ENCODE results near the gene PRRX2.

Gene PRRX2

DNA sequence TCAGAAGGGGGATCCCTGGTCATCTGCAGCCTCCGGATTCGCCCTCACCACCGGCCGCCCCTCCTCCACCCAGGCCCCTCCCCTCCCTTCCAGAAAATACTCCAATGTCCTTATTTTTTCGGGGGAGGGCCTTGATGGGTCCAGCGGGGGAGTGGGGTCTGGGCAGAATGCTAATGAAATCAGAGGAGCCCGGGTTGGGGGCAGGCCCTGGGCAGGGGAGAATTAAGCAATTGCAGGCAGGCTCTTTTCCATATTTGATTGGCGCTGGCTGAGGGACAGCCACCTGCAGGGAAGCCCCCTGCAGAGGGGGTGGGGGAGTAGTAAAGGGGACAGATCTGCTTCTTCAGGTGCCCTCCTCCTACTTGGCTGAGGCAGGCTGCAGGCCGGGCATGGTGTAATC, 21.3 kb downstream of the PRRX2 start:
- H3K4me3 ChIP-seq (ENCODE audit: low read depth, low read length), result no peak overlapping the region
- DNase-seq (ENCODE audit: low read depth), result no peak
- no peak for TF ChIP-seq CTCF (IDR thresholded peaks at IDR 0.05; ENCODE audit: control insufficient read depth, extremely low read depth, insufficient read depth)

- no peak overlapping the region for H3K4me3 ChIP-seq (ENCODE audit: low read depth, low read length)
- no peak for TF ChIP-seq CTCF (IDR thresholded peaks at IDR 0.05; ENCODE audit: control insufficient read depth, extremely low read depth, insufficient read depth)
- DNase-seq (ENCODE audit: low read depth), result no peak
Measured at GRCh38 chr9:129687391-129687790, 21.9 kb downstream of the PRRX2 start.

DNA sequence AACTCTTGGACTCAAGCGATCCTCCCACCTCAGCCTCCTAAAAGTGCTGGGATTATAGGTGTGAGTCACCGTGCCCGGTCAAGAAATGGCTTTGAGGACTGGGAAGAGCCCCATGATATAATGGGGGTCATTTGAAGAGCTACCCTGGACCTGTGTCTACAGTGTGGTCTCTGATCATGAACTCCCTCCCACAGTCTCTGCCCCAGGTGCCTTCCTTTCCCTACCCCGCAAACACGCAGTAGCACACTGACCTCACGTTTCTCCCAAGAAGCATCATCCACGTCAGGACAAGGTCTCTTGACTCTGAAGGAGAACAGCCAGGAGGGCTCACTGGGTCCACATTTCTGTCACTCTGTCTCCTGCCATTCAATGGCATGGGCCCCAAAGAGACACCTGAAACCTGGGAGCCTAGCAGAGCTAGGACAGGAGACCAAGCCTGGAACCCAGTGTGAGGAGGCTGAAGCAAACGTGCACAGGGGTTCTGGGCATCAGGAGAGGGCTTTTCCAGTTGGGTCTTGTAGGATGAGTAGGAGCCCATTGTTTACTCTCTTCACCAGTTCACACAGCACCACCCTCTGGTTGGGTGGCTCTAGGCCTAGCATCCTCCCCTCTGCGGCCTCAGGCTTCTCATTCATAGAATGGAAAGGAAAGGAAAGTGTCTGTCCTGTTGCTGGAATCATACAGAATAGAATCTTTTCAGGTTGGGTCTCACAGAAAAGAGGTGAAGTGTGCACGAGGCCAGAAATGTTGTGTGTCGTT, 23.0 kb downstream of the PRRX2 start:
- no peak for TF ChIP-seq CTCF (IDR thresholded peaks at IDR 0.05; ENCODE audit: control insufficient read depth, extremely low read depth, insufficient read depth)
- no peak for DNase-seq (ENCODE audit: low read depth)
- no peak overlapping the region for H3K4me3 ChIP-seq (ENCODE audit: low read depth, low read length)

DNA sequence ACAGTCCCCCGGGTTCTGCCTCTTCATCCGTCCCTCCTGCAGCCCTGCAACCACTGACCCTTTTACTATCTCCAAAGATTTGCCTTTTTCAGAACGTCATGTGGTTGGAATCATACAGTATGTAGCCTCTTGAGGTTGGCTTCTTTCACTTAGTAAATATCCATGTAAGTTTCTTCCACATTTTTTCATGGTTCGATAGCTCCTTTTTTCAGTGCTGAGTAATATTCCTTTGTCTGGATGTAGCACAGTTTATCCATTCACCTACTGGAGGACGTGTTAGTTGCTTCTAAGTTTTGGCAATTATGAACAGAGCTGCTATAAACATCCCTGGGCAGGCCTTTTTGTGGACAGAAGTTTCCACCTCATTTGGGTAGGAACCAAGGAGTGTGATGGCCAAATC, 27.1 kb downstream of the PRRX2 start:
- no peak overlapping the region for H3K4me3 ChIP-seq (ENCODE audit: low read depth, low read length)
- DNase-seq (ENCODE audit: low read depth), result no peak
- TF ChIP-seq CTCF (IDR thresholded peaks at IDR 0.05; ENCODE audit: control insufficient read depth, extremely low read depth, insufficient read depth), result no peak

DNA sequence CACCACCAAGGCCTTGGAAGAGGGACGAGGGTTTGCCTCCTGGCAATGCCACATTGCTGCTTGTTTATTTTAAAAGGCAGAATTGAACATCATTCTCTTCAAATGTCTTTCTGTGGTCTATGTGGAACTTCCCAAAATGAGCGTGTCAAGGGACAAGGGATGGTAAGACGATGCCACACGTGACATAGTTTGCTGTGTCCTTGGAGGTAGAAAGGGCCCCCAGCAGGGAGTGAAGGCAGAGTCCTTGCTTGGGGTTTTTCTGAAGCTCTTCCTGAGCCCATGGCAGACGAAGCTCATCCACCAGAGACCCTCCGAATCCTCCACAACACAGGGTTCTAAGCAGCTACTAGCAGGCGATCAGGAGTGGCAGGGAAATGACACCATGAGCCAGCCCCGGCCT, 28.3 kb downstream of the PRRX2 start:
- DNase-seq (ENCODE audit: low read depth), result no peak
- no peak for TF ChIP-seq CTCF (IDR thresholded peaks at IDR 0.05; ENCODE audit: control insufficient read depth, extremely low read depth, insufficient read depth)

DNA sequence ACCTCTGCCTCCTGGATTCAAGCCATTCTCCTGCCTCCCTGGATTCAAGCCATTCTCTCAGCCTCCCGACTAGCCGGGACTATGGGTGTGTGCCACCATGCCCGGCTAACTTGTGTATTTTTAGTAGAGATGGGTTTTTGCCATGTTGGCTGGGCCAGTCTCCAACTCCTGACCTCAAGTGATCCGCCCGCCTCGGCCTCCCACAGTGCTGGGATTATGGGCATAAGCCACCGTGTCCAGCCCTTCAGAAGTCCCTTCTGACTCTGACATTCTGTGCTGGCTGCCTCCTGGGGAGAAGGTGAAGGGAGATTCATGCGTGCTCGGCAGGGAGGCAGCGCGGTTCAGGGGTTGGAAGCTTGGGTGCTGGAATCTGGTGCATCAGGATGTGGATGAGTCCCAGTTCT, 28.8 kb downstream of the PRRX2 start:
- no peak for TF ChIP-seq CTCF (IDR thresholded peaks at IDR 0.05; ENCODE audit: control insufficient read depth, extremely low read depth, insufficient read depth)
- DNase-seq (ENCODE audit: low read depth), result no peak
- no peak overlapping the region for H3K4me3 ChIP-seq (ENCODE audit: low read depth, low read length)

More for the DNA sequence above, 28.3 kb downstream of the PRRX2 start:
- H3K4me3 ChIP-seq (ENCODE audit: low read depth, low read length), result no peak overlapping the region

DNA sequence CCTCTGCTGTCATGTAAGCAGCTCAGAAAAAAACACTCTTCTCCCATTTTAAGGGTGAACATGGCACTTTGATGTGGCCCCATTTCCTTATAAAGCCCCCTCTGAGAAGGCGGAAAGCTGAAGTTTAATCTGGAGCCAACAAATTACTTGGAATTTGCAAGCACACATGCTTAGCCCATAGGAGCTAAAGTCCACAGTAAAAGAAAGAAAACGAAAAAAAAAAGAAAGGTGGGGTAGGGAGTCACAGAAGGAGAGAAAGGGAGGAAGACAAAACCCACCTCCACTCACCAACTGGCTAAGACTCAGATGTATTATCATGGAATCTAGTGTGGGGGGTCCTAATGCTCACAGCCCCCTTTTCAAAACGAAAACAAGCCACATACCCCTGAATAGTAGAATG, 30.4 kb downstream of the PRRX2 start:
- no peak for TF ChIP-seq CTCF (IDR thresholded peaks at IDR 0.05; ENCODE audit: control insufficient read depth, extremely low read depth, insufficient read depth)
- H3K4me3 ChIP-seq (ENCODE audit: low read depth, low read length), result no peak overlapping the region
- no peak for DNase-seq (ENCODE audit: low read depth)

Measured in LNCaP clone FGC (cell line).